GM23248 (cell line): ENCODE measurements around the gene MUC2. TPM values are rescaled to one million over a fixed set of nuclear protein-coding genes. Genes with fewer than 3 reads are reported as not detected.

ENCODE experiments used
- DNase-seq: peaks from one replicate; pipeline ENCODE4 v3.0.0-alpha.2; 2015
- H2AFZ ChIP-seq: fragments of 200-600 bp; sonication (generic); 2 replicates; pipeline ENCODE4 v1.6.1; 2016; ENCODE audit warnings: antibody characterized with exemption
- H3F3A ChIP-seq: fragments of 200-600 bp; sonication (generic); 2 replicates; pipeline ENCODE4 v1.6.1; 2016; ENCODE audit warnings: mild to moderate bottlenecking, antibody characterized with exemption, mixed run types; ENCODE audit not compliant: insufficient read depth
- H3K27ac ChIP-seq: fragments of 200-600 bp; sonication (generic); 2 replicates; pipeline ENCODE4 v1.5.1; 2016; ENCODE audit warnings: mild to moderate bottlenecking
- H3K27me3 ChIP-seq: fragments of 200-600 bp; sonication (generic); replicated peaks from 2 replicates; pipeline ENCODE4 v1.6.1; 2016; ENCODE audit warnings: mild to moderate bottlenecking; ENCODE audit not compliant: insufficient read depth
- H3K36me3 ChIP-seq: fragments of 200-600 bp; sonication (generic); 2 replicates; pipeline ENCODE4 v1.6.1; 2016; ENCODE audit warnings: low read depth, mild to moderate bottlenecking
- H3K4me1 ChIP-seq: fragments of 200-600 bp; sonication (generic); 2 replicates; pipeline ENCODE4 v1.6.1; 2016; ENCODE audit warnings: mild to moderate bottlenecking; ENCODE audit not compliant: insufficient read depth
- H3K4me2 ChIP-seq: fragments of 200-600 bp; sonication (generic); one replicate; pipeline ENCODE4 v1.6.1; 2016; ENCODE audit warnings: mild to moderate bottlenecking; ENCODE audit not compliant: unreplicated experiment
- H3K4me3 ChIP-seq: fragments of 200-600 bp; sonication (generic); 2 replicates; pipeline ENCODE4 v1.5.1; 2016; ENCODE audit warnings: mild to moderate bottlenecking
- H3K79me2 ChIP-seq: fragments of 200-600 bp; sonication (generic); 2 replicates; pipeline ENCODE4 v1.6.1; 2016; ENCODE audit warnings: mild to moderate bottlenecking; ENCODE audit not compliant: insufficient read depth
- H3K9ac ChIP-seq: fragments of 200-600 bp; sonication (generic); 2 replicates; pipeline ENCODE4 v1.6.1; 2016; ENCODE audit warnings: mild to moderate bottlenecking
- H3K9me2 ChIP-seq: fragments of 200-600 bp; sonication (generic); 2 replicates; pipeline ENCODE4 v1.6.1; 2016; ENCODE audit warnings: mixed run types, mild to moderate bottlenecking, moderate library complexity; ENCODE audit not compliant: insufficient read depth
- H3K9me3 ChIP-seq: fragments of 200-600 bp; sonication (generic); one replicate; pipeline ENCODE4 v1.6.1; 2017; ENCODE audit warnings: low read depth
- H4K20me1 ChIP-seq: fragments of 200-600 bp; sonication (generic); 2 replicates; pipeline ENCODE4 v1.6.0; 2016; ENCODE audit not compliant: insufficient read depth
- EZH2 ChIP-seq: fragments of 200-600 bp; sonication (generic); IDR thresholded peaks from 2 replicates; pipeline ENCODE4 v1.6.1; 2018; ENCODE audit warnings: antibody characterized with exemption, mild to moderate bottlenecking; ENCODE audit not compliant: insufficient read depth, poor library complexity, severe bottlenecking
- EZH2phosphoT487 ChIP-seq: fragments of 200-600 bp; sonication (generic); IDR thresholded peaks from 2 replicates; pipeline ENCODE4 v1.6.1; 2018; ENCODE audit warnings: antibody characterized with exemption, moderate library complexity, mild to moderate bottlenecking, low read depth; ENCODE audit not compliant: insufficient read depth
- WGBS, 2 experiments: methylation state at CpG; one replicate each; pipeline ENCODE4 v1.1.6; 2015 to 2017; ENCODE audit warnings: low lambda C conversion rate in 2 of 2, low coverage in 1 of 2; ENCODE audit errors: missing lambda C conversion rate in 2 of 2; 5-methylcytosine and 5-hydroxymethylcytosine counted together
- in situ Hi-C: fragments of 300-500 bp; cut with MboI; formaldehyde crosslinking; loops from 2 replicates; pipeline ENCODE4 v1.15.0; 2020
- polyA plus RNA-seq: library from polyadenylated mRNA; unstranded; fragments of >200 nt; fragmentation: Nextera tagmentation; extraction: Ambion mirVana; gene quantifications from 2 replicates; pipeline ENCODE4 v1.2.1, GENCODE V29; 2016
- total RNA-seq: library from RNA; depleted of rRNA; stranded (reverse); fragments of >200 nt; shearing (Covaris generic); gene quantifications from 2 replicates; pipeline ENCODE4 v1.2.3, GENCODE V29; 2014

MUC2 gene
- total and polyA plus RNA-seq, 2 experiments from 2014 or later, result not detected

DNA sequence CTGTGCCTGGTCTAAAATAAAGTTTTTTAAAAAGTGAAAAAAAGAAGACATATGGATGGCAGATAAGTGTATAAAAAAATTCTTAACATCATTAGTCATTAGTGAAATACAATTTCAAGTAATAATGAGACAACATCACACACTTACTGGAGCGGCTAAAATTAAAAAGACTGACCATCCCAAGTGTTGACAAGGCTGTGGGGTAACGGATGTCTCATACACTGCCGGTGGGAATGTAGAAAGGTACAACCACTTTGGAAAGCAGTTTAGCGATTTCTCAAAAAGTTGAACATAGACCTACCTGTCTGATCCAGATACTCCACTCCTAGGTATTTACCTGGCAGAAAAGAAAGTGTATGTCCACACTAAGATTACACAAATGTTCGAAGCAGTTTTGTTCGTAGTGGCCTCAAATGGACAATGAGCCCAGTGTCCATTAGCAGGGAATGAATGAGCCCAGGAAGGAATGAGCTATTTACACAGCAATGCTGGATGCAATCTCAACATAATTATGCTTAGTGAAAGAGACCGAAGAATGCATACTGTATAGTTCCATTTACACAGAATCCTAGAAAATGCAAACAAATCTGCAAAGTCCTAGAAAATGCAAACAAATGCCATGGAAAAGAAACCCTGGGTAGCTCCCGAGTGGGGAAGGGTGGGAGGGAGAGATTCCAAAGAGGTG is 6.7 kb upstream of the MUC2 start:
- H3K4me2 ChIP-seq, result no peak overlapping the region
- no peaks in the 10 kb centered on the region for H3K36me3 ChIP-seq
- no peaks in the 10 kb centered on the region for H3K4me1 ChIP-seq
- no peak overlapping the region for H3K4me3 ChIP-seq
- no peak for DNase-seq
- WGBS, 2 experiments, result 72 to 74% methylated on average over 8 of the region's 8 CpGs
- no peaks in the 10 kb centered on the region for H4K20me1 ChIP-seq
- no peak overlapping the region for H2AFZ ChIP-seq
- H3K79me2 ChIP-seq, result no peaks in the 10 kb centered on the region
- TF ChIP-seq EZH2 (no peak), EZH2phosphoT487 (no peak)
- no peaks in the 10 kb centered on the region for H3F3A ChIP-seq
- no peaks in the 10 kb centered on the region for H3K9me2 ChIP-seq
- H3K27ac ChIP-seq, result no peak overlapping the region
- H3K9ac ChIP-seq, result no peak overlapping the region
- no peaks in the 10 kb centered on the region for H3K9me3 ChIP-seq
- H3K27me3 ChIP-seq, result 0 out of 2 replicates have a peak, but pooled peaks cover 3% of the 10 kb centered on the region
- in situ Hi-C loops, result no loop called here

DNA sequence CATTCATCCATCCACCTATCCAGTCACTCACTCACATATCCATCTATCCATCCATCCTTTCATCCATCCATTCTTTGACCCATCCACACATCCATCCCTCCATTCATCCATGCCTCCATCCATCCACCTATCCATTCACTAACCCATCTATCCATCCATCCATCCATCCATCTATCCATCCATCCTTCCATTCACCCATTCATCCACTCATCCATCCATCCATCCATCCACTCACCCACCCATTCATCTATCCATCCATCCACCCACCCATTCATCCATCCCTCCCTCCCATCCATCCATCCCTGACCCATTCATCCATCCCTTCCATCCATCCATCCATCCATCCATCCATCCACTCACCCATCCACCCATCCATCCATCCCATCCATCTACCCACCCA is 4.9 kb upstream of the MUC2 start:
- Histone ChIP-seq H4K20me1 (no peaks in the 10 kb centered on the region), H3K27ac (no peak overlapping the region), H2AFZ (no peak overlapping the region), H3K9me3 (no peaks in the 10 kb centered on the region), H3K4me2 (no peak overlapping the region), H3K79me2 (no peaks in the 10 kb centered on the region), H3F3A (no peaks in the 10 kb centered on the region), H3K9me2 (no peaks in the 10 kb centered on the region), H3K36me3 (no peaks in the 10 kb centered on the region), H3K4me3 (no peak overlapping the region), H3K9ac (no peak overlapping the region), H3K4me1 (peaks cover 8% of the 10 kb centered on the region), H3K27me3 (0 out of 2 replicates have a peak, but pooled peaks cover 3% of the 10 kb centered on the region)
- TF ChIP-seq EZH2phosphoT487 (no peak), EZH2 (no peak)
- DNase-seq, result no peak
- in situ Hi-C loops, result no loop called here

GRCh38 chr11:1070594-1071462 is 3.8 kb upstream of the MUC2 start:
- TF ChIP-seq EZH2 (no peak), EZH2phosphoT487 (no peak)
- no peak overlapping the region for H2AFZ ChIP-seq
- H3K36me3 ChIP-seq, result no peaks in the 10 kb centered on the region
- 63 to 65% methylated on average over 9 of the region's 9 CpGs for WGBS, 2 experiments
- H3K4me2 ChIP-seq, result no peak overlapping the region
- DNase-seq, result no peak
- no peak overlapping the region for H3K27ac ChIP-seq
- no peaks in the 10 kb centered on the region for H4K20me1 ChIP-seq
- H3K27me3 ChIP-seq, result 0 out of 2 replicates have a peak, but pooled peaks cover 3% of the 10 kb centered on the region
- no peaks in the 10 kb centered on the region for H3K9me3 ChIP-seq
- H3K4me3 ChIP-seq, result no peak overlapping the region
- H3K79me2 ChIP-seq, result no peaks in the 10 kb centered on the region
- in situ Hi-C loops, result no loop called here
- no peaks in the 10 kb centered on the region for H3F3A ChIP-seq
- no peak overlapping the region for H3K9ac ChIP-seq
- peaks cover 8% of the 10 kb centered on the region for H3K4me1 ChIP-seq
- no peaks in the 10 kb centered on the region for H3K9me2 ChIP-seq

DNA sequence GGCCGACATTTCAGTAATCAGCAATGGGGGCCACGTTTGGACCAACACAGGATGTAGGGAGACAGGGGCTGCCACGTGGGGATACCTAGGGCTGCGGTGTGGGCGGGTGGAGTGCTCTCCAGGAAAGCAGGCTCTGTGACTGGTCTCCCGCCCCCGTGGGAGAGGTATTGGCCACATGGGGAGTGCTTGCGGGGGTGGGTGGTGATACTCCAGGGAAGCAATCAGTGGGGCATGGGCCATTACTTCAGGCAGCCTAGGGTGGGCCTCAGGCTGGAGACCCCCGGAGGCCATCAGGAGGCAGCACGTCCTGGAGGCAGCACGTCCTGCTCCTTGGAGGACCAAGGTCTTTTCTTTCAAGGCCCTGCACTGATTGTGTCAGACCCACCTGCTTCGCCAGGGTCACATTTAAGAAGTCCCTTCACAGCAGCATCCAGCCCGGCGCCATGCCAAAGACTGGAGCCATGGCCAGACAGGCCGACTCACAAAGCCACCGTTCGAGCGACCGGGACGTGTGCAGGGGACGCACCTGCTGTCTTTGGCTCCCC is 3.0 kb upstream of the MUC2 start:
- TF ChIP-seq EZH2 (no peak), EZH2phosphoT487 (no peak)
- no peaks in the 10 kb centered on the region for H3K9me3 ChIP-seq

More for the DNA sequence above, 3.0 kb upstream of the MUC2 start:
- Histone ChIP-seq H3K27ac (no peak overlapping the region), H4K20me1 (no peaks in the 10 kb centered on the region), H3K4me3 (no peak overlapping the region), H3K4me2 (no peak overlapping the region), H3K27me3 (no peaks in the 10 kb centered on the region), H3K9ac (no peak overlapping the region), H3F3A (no peaks in the 10 kb centered on the region), H3K4me1 (peaks cover 8% of the 10 kb centered on the region), H2AFZ (no peak overlapping the region), H3K9me2 (no peaks in the 10 kb centered on the region), H3K79me2 (no peaks in the 10 kb centered on the region), H3K36me3 (no peaks in the 10 kb centered on the region)
- DNase-seq, result no peak
- WGBS, 2 experiments, result 65 to 68% methylated on average over 15 to 21 of the region's 21 CpGs
- in situ Hi-C loops, result no loop called here
